Karpas-422 (cell line): ENCODE results near the gene PCBP1. TPM values are rescaled to one million over a fixed set of nuclear protein-coding genes. Genes with fewer than 3 reads are reported as not detected.

Experiments
- DNase-seq: peaks from one replicate; pipeline ENCODE4 v3.0.0-alpha.2; 2015
- H2AFZ ChIP-seq: fragments of 200-600 bp; sonication (generic); 2 replicates; pipeline ENCODE4 v1.6.1; 2014; ENCODE audit warnings: antibody characterized with exemption, low read length, mixed read lengths
- H3K27ac ChIP-seq: fragments of 200-600 bp; sonication (generic); 2 replicates; pipeline ENCODE4 v1.5.1; 2014; ENCODE audit warnings: mild to moderate bottlenecking, low read length, moderate library complexity
- H3K27me3 ChIP-seq: fragments of 200-600 bp; sonication (generic); 2 replicates; pipeline ENCODE4 v1.6.1; 2014; ENCODE audit warnings: low read length, mixed read lengths
- H3K36me3 ChIP-seq: fragments of 200-600 bp; sonication (generic); 2 replicates; pipeline ENCODE4 v1.6.1; 2014; ENCODE audit warnings: low read length, mixed read lengths; ENCODE audit not compliant: insufficient read depth
- H3K4me1 ChIP-seq: fragments of 200-600 bp; sonication (generic); 2 replicates; pipeline ENCODE4 v1.6.1; 2014; ENCODE audit warnings: mild to moderate bottlenecking, low read length, mixed read lengths
- H3K4me2 ChIP-seq: fragments of 200-600 bp; sonication (generic); 2 replicates; pipeline ENCODE4 v1.6.1; 2014; ENCODE audit warnings: low read length, low read depth, mild to moderate bottlenecking; ENCODE audit not compliant: poor library complexity, severe bottlenecking
- H3K4me3 ChIP-seq: fragments of 200-600 bp; sonication (generic); 2 replicates; pipeline ENCODE4 v1.5.1; 2014; ENCODE audit warnings: mild to moderate bottlenecking, antibody characterized with exemption, low read length, mixed read lengths
- H3K79me2 ChIP-seq: fragments of 200-600 bp; sonication (generic); 2 replicates; pipeline ENCODE4 v1.6.1; 2014; ENCODE audit warnings: mild to moderate bottlenecking, low read length, mixed read lengths
- H3K9ac ChIP-seq: fragments of 200-600 bp; sonication (generic); 2 replicates; pipeline ENCODE4 v1.6.0; 2014; ENCODE audit warnings: low read length
- H3K9me2 ChIP-seq: fragments of 200-600 bp; sonication (generic), shearing (Covaris generic); replicated peaks from 2 replicates; pipeline ENCODE4 v1.6.0; 2014; ENCODE audit warnings: mild to moderate bottlenecking, low read length, moderate library complexity; ENCODE audit not compliant: insufficient read depth
- H3K9me3 ChIP-seq: fragments of 300-700, 200-600 bp; sonication (generic); 2 replicates; pipeline ENCODE4 v1.6.1; 2014; ENCODE audit warnings: low read length, mixed read lengths
- H4K20me1 ChIP-seq: fragments of 200-600 bp; sonication (generic); 2 replicates; pipeline ENCODE4 v1.6.1; 2014; ENCODE audit warnings: mild to moderate bottlenecking, antibody characterized with exemption, low read length, low read depth; ENCODE audit not compliant: insufficient read depth
- total RNA-seq: library from RNA; depleted of rRNA; stranded (reverse); fragments of >200 nt; shearing (Covaris generic); gene quantifications from 2 replicates; pipeline ENCODE4 v1.2.3, GENCODE V29; 2014; ENCODE audit warnings: low replicate concordance

PCBP1 gene
- total RNA-seq, 1 experiment from 2014 or later = 128 TPM

DNA sequence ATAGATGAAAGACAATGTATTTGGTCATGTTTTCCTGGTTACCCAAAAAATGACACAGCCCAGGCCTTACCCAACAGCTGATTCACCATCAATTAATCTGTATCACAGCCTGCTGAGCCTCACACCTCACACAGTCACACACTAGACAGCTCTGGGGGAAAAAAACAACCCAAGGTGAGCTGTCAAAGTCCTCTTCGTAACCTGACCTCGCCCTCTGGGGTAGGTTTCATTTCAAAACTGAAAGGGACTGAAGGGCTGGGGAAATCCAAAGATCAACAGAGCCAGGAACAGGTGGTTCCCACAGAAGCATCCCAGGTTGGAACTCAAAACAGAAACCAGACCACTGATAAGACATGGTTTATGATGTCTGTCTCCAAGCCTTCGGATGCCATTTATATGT, 18.2 kb upstream of the PCBP1 start:
- Histone ChIP-seq H3K4me1 (peaks cover 13% of the 10 kb centered on the region), H3K9me2 (no peaks in the 10 kb centered on the region), H3K36me3 (peaks cover 46% of the 10 kb centered on the region), H3K9ac (no peak overlapping the region), H3K27me3 (no peaks in the 10 kb centered on the region), H2AFZ (no peak overlapping the region), H3K4me2 (no peak overlapping the region), H3K27ac (no peak overlapping the region), H3K4me3 (no peak overlapping the region), H3K9me3 (no peaks in the 10 kb centered on the region), H3K79me2 (peaks cover 36% of the 10 kb centered on the region), H4K20me1 (no peaks in the 10 kb centered on the region)
- no peak for DNase-seq

DNA sequence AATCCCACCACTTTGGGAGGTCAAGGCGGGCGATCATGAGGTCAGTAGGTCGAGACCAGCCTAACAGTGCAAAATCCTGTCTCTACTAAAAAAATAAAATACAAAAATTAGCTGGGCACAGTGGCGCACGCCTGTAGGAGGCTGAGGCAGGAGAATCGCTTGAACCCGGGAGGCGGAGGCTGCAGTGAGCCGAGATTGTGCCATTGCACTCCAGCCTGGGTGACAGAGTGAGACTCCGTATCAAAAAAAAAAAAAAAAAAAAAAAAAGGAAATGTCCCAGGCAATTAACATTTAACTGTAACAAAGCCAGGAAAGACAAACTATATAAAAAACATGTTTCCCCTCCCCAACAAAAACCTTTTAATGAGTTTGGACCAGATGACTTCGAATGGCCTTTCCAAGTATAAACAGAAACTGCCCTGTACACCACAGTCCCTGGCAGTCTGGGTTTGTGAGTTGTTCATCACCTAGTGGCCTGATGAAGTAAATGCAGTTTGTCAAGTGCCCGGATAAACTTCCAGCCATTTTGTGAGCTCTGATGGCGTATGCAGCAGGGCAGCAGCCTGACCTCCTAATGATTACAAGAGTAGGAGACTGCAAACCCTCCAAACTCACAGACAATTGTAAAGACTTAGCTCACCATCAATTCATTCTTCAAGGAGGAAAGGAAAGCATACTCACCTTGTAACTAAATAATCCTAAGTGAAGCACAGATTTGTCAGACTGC, 16.6 kb upstream of the PCBP1 start:
- peaks cover 42% of the 10 kb centered on the region for H3K36me3 ChIP-seq

DNA sequence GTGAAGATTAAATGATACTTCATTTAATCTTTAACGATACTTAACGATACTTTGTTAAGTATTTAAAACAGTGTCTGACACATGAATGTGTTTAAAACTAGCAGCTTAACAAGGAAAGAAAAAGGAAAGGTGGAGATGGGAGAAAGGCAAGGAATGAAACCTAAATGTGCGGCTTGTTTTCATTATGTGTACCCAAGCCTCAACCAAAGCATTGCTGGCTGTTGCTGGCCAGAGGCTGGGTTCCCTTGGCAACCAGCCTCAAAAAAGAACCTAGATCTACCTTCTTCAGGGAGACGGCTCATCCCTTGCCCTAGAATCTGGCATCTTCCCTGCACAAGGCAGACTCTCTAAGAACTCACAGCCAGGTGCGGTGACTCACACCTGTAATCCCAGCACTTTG, 13.8 kb upstream of the PCBP1 start:
- Histone ChIP-seq H3K4me2 (no peak overlapping the region), H3K27ac (no peak overlapping the region), H3K9me2 (no peaks in the 10 kb centered on the region), H3K27me3 (no peaks in the 10 kb centered on the region), H2AFZ (no peak overlapping the region), H3K9me3 (no peaks in the 10 kb centered on the region), H3K4me1 (peaks cover 13% of the 10 kb centered on the region), H3K9ac (no peak overlapping the region), H4K20me1 (no peaks in the 10 kb centered on the region), H3K36me3 (peaks cover 46% of the 10 kb centered on the region), H3K79me2 (peaks cover 21% of the 10 kb centered on the region), H3K4me3 (no peak overlapping the region)
- DNase-seq = no peak

More for the DNA sequence above, 16.6 kb upstream of the PCBP1 start:
- Histone ChIP-seq H3K4me1 (peaks cover 13% of the 10 kb centered on the region), H3K27ac (peak overlapping the region; percentile 31), H3K9me3 (no peaks in the 10 kb centered on the region), H3K9ac (peak overlapping the region; percentile 21; the same call in 1 of the 2 replicates), H4K20me1 (no peaks in the 10 kb centered on the region), H3K9me2 (no peaks in the 10 kb centered on the region), H2AFZ (peak overlapping the region; percentile 37; the same call in 1 of the 2 replicates), H3K27me3 (no peaks in the 10 kb centered on the region), H3K79me2 (peaks cover 30% of the 10 kb centered on the region), H3K4me3 (no peak overlapping the region), H3K4me2 (peak overlapping the region; percentile 2)
- peak; percentile 95 for DNase-seq

DNA sequence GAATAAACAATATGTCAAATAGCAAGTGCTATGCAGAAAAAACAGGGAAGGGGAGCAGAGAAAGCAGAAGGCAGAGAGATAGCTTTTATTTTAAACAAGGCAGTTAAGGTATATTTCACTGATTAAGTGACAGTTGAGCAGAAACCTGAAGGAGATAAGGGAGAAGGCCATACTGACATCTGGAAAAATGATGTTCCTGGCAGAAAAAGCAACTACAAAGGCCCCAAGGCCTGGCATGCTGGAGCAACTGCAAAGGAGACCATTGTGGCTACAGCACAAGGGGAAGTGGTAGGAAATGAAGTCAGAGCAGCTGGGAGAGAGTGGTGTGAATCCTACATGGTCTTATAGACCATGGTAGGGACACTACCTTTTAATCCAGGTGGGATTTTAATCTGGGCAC, 8.9 kb upstream of the PCBP1 start:
- Histone ChIP-seq H3K4me1 (peaks cover 6% of the 10 kb centered on the region), H3K27ac (peak overlapping the region; percentile 18; the same call in 1 of the 2 replicates), H3K4me2 (no peak overlapping the region), H2AFZ (no peak overlapping the region), H3K27me3 (no peaks in the 10 kb centered on the region), H3K9me2 (no peaks in the 10 kb centered on the region), H3K79me2 (peaks cover 13% of the 10 kb centered on the region), H3K4me3 (no peak overlapping the region), H4K20me1 (no peaks in the 10 kb centered on the region), H3K9me3 (no peaks in the 10 kb centered on the region), H3K36me3 (peaks cover 52% of the 10 kb centered on the region), H3K9ac (no peak overlapping the region)
- DNase-seq = no peak

DNA sequence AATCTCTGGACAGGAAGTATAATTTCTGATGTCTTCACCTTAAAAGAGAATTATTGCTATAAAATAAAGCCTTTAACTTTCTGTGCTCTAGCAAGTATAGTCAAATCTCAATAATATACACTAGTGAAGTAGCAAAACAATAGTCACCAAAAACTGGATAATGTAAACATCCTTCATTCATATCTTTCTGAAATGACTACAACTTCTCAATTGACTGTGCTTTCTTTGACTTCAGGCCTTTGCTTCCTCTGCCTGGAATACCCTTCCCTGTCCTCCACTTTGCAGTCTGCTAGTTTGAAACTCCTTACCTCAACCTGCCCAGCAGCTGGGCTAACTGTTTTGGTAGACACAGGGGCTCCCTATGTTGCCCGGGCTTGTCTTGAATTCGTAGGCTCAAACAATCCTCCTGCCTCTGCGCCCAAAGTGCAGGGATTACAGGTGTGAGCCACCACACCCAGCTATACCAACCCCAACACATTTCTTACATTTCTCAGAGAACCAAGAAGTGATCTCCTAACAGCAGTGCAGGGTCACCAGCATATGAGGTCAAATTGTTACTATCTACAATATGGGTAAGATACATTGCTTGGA, 6.6 kb upstream of the PCBP1 start:
- Histone ChIP-seq H3K27me3 (no peaks in the 10 kb centered on the region), H3K27ac (peak overlapping the region; percentile 31), H3K4me3 (no peak overlapping the region), H3K79me2 (peaks cover 22% of the 10 kb centered on the region), H3K4me2 (no peak overlapping the region), H2AFZ (no peak overlapping the region), H3K4me1 (peaks cover 29% of the 10 kb centered on the region), H3K9me2 (no peaks in the 10 kb centered on the region), H3K36me3 (peaks cover 51% of the 10 kb centered on the region), H3K9ac (no peak overlapping the region), H3K9me3 (no peaks in the 10 kb centered on the region), H4K20me1 (no peaks in the 10 kb centered on the region)
- no peak for DNase-seq

DNA sequence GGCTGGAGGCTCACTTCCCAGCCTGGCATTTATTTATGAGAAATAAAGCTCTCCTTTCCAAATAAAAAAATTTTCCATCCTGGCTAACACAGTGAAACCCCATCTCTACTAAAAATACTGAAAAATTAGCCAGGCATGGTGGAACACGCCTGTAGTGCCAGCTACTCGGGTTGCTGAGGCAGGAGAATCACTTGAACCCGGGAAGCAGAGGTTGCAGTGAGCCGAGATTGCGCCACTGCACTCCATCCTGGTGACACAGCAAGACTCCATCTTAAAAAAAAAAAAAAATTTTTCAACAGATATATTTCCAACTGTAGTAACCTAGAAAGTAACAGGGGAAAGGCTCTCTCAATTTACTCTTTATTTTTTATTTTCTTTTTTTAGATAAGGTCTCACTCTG, 6.1 kb upstream of the PCBP1 start:
- no peak for DNase-seq
- Histone ChIP-seq H3K9me3 (no peaks in the 10 kb centered on the region), H3K9ac (no peak overlapping the region), H3K79me2 (peaks cover 22% of the 10 kb centered on the region), H3K9me2 (no peaks in the 10 kb centered on the region), H3K4me2 (no peak overlapping the region), H2AFZ (no peak overlapping the region), H3K27ac (peak overlapping the region; percentile 31), H4K20me1 (no peaks in the 10 kb centered on the region), H3K27me3 (no peaks in the 10 kb centered on the region), H3K4me3 (no peak overlapping the region), H3K4me1 (peaks cover 34% of the 10 kb centered on the region), H3K36me3 (peaks cover 45% of the 10 kb centered on the region; the same call in 1 of the 2 replicates)

DNA sequence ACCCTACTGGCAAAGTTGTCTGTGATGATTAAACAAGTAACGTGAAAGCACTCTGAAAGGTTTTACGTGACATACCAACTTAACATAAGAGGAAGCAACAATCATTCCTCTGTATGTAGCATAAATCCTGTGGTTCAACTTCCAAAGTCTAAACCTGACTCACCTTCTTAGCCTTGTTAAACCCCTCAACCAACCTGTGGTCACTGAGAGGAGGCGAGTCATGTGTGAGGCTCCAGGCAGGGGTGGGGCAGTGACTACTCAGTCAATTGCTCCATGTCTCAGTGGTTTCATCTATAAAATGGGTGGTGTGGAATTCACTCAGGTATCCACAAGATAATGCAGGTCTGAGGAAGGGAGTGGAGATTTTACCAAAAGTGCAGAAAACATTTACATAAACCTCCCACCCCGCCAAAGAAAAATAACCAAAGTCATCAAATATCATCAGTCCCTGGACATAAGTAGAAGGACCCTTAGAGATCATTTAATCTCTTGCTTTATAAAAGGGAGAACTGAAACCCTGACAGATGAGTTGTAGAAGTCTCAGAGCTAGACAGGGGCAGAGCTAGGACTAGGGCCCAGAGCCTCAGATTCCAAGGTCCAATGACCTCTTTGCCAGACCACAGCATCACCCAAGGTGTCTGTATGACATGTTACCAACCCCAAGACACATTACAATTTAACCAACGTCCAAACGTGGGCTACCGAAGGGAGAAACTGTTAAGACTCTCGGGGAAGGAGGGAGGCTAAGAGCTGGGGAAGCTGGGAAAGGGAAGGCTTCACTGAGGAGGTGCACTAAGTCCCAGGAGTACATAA, 3.7 kb upstream of the PCBP1 start:
- Histone ChIP-seq H3K4me2 (peak overlapping the region; percentile 84), H3K4me3 (peak overlapping the region; percentile 81), H3K79me2 (peaks cover 30% of the 10 kb centered on the region), H3K27ac (peak overlapping the region; percentile 98), H3K9ac (peak overlapping the region; percentile 96), H3K4me1 (peaks cover 42% of the 10 kb centered on the region), H2AFZ (no peak overlapping the region), H3K27me3 (no peaks in the 10 kb centered on the region), H4K20me1 (no peaks in the 10 kb centered on the region), H3K9me2 (no peaks in the 10 kb centered on the region), H3K9me3 (no peaks in the 10 kb centered on the region), H3K36me3 (peaks cover 39% of the 10 kb centered on the region)
- DNase-seq = peak; percentile 87
